Neural cell (in vitro differentiated cells): Measurements from ENCODE around the gene SSBP1.

ENCODE experiments used
- CTCF ChIP-seq: fragments of 450-650 bp; IDR thresholded peaks from 2 replicates; pipeline ENCODE4 v1.5.1; 2014; ENCODE audit warnings: antibody characterized with exemption, mild to moderate bottlenecking, moderate library complexity; ENCODE audit not compliant: poor library complexity, severe bottlenecking
- EZH2 ChIP-seq: fragments of 200-600, 300-800 bp; shearing (Covaris generic), sonication (generic); IDR thresholded peaks from 2 replicates; pipeline ENCODE4 v1.6.1; 2014; ENCODE audit warnings: antibody characterized with exemption, low read length, borderline replicate concordance, mild to moderate bottlenecking; ENCODE audit not compliant: insufficient read depth, poor library complexity, severe bottlenecking
- POLR2AphosphoS5 ChIP-seq: IDR thresholded peaks from 2 replicates; pipeline ENCODE4 v1.6.1; 2012
- RAD21 ChIP-seq: fragments of 450-650 bp; conservative IDR thresholded peaks from 2 replicates; pipeline ENCODE4 v1.6.1; 2014; ENCODE audit warnings: antibody characterized with exemption, mild to moderate bottlenecking, moderate library complexity
- REST ChIP-seq: IDR thresholded peaks from 2 replicates; pipeline ENCODE4 v1.6.1; 2012; ENCODE audit warnings: borderline replicate concordance

- TF ChIP-seq POLR2AphosphoS5 (no peak), RAD21 (peak; percentile 63), CTCF (peak; percentile 74), REST (no peak), EZH2 (no peak)
Measured at GRCh38 chr7:141785706-141786552, 47.8 kb downstream of the SSBP1 start.
